Measurements from ENCODE around the gene RS1.

DNA sequence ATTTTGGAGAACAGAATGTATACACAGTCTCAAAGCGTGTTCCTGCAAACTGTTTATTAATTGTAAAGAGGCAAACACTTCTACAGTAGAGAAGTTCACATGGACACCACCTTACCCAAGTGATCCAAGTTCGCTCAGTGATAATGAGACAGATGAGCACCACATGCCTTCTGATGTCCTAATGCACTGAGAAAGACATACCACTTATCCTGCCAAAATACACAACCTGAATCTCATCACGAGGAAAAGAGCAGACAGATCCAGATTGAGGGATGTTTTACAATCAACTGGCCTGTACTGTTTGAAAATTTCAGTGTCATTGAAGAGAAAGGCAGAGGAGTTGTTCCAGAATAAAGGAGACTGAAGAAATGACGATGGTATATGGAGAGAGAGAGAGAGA lies 47.9 kb upstream of the RS1 start:
- TF ChIP-seq, protein P1, sequence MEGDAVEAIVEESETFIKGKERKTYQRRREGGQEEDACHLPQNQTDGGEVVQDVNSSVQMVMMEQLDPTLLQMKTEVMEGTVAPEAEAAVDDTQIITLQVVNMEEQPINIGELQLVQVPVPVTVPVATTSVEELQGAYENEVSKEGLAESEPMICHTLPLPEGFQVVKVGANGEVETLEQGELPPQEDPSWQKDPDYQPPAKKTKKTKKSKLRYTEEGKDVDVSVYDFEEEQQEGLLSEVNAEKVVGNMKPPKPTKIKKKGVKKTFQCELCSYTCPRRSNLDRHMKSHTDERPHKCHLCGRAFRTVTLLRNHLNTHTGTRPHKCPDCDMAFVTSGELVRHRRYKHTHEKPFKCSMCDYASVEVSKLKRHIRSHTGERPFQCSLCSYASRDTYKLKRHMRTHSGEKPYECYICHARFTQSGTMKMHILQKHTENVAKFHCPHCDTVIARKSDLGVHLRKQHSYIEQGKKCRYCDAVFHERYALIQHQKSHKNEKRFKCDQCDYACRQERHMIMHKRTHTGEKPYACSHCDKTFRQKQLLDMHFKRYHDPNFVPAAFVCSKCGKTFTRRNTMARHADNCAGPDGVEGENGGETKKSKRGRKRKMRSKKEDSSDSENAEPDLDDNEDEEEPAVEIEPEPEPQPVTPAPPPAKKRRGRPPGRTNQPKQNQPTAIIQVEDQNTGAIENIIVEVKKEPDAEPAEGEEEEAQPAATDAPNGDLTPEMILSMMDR (IDR thresholded peaks at IDR 0.05): no peak
- TF ChIP-seq POLR2A (IDR thresholded peaks at IDR 0.05): no peak
